Activated T-cell treated with anti-CD3 and anti-CD28 coated beads, Interleukin-2, amount 50 U/mL, for 24 hours (primary cell): ENCODE results near the gene SSR1.
"Not testable (repeated sequence)": the region's sequence is repeated elsewhere in the genome, so short reads cannot be mapped to it uniquely, and the experiment has no call there.

ENCODE experiments used
- DNase-seq: peaks from one replicate; pipeline ENCODE4 v3.0.0-alpha.2; 2020
- H3K27ac Mint-ChIP-seq: 2 replicates; pipeline ENCODE4 v1.8.0; 2020; ENCODE audit warnings: mild to moderate bottlenecking, mixed read lengths
- H3K27me3 Mint-ChIP-seq: 2 replicates; pipeline ENCODE4 v1.8.0; 2020; ENCODE audit warnings: mixed read lengths
- H3K36me3 Mint-ChIP-seq: 2 replicates; pipeline ENCODE4 v1.8.0; 2020; ENCODE audit warnings: low read depth, mixed read lengths
- H3K4me1 Mint-ChIP-seq: 2 replicates; pipeline ENCODE4 v1.8.0; 2020; ENCODE audit warnings: low read depth, mixed read lengths
- H3K4me3 Mint-ChIP-seq: 2 replicates; pipeline ENCODE4 v1.8.0; 2020; ENCODE audit warnings: mild to moderate bottlenecking, moderate library complexity, mixed read lengths
- H3K9me3 Mint-ChIP-seq: 2 replicates; pipeline ENCODE4 v1.8.0; 2020; ENCODE audit warnings: mixed read lengths

The SSR1 gene

GRCh38 chr6:7331452-7331851, 18.5 kb upstream of the SSR1 start:
- Mint-ChIP-seq H3K4me3 (no peak overlapping the region), H3K9me3 (no peaks in the 10 kb centered on the region), H3K27me3 (no peaks in the 10 kb centered on the region), H3K4me1 (no peaks in the 10 kb centered on the region), H3K27ac (no peak overlapping the region), H3K36me3 (no peaks in the 10 kb centered on the region)
- DNase-seq = no peak

- Mint-ChIP-seq H3K36me3 (no peaks in the 10 kb centered on the region), H3K27ac (no peak overlapping the region), H3K4me1 (no peaks in the 10 kb centered on the region), H3K4me3 (no peak overlapping the region), H3K27me3 (peaks cover 6% of the 10 kb centered on the region), H3K9me3 (no peaks in the 10 kb centered on the region)
- DNase-seq = no peak
These were observed 15.2 kb upstream of the SSR1 start for GRCh38 chr6:7328243-7328642.

- H3K9me3 Mint-ChIP-seq = no peaks in the 10 kb centered on the region
- H3K4me1 Mint-ChIP-seq = no peaks in the 10 kb centered on the region
- no peaks in the 10 kb centered on the region for H3K36me3 Mint-ChIP-seq
- H3K27me3 Mint-ChIP-seq = peaks cover 6% of the 10 kb centered on the region
- H3K27ac Mint-ChIP-seq = no peak overlapping the region
- no peak for DNase-seq
- H3K4me3 Mint-ChIP-seq = no peak overlapping the region
These were observed 12.8 kb upstream of the SSR1 start for GRCh38 chr6:7325750-7326149.

- Mint-ChIP-seq H3K9me3 (no peaks in the 10 kb centered on the region), H3K27ac (no peak overlapping the region), H3K36me3 (no peaks in the 10 kb centered on the region), H3K4me3 (no peak overlapping the region), H3K4me1 (no peaks in the 10 kb centered on the region), H3K27me3 (peaks cover 6% of the 10 kb centered on the region)
- no peak for DNase-seq
These were observed 11.5 kb upstream of the SSR1 start for GRCh38 chr6:7324520-7324919.

GRCh38 chr6:7323074-7323473, 10.1 kb upstream of the SSR1 start:
- DNase-seq = no peak

GRCh38 chr6:7321866-7322265, 8.9 kb upstream of the SSR1 start:
- not testable (repeated sequence) for H3K27me3 Mint-ChIP-seq, H3K4me1 Mint-ChIP-seq, H3K9me3 Mint-ChIP-seq, H3K4me3 Mint-ChIP-seq, H3K36me3 Mint-ChIP-seq, DNase-seq, H3K27ac Mint-ChIP-seq

More at GRCh38 chr6:7323074-7323473, 10.1 kb upstream of the SSR1 start:
- peaks cover 6% of the 10 kb centered on the region for H3K27me3 Mint-ChIP-seq
- H3K4me3 Mint-ChIP-seq = no peak overlapping the region
- H3K36me3 Mint-ChIP-seq = no peaks in the 10 kb centered on the region
- no peak overlapping the region for H3K27ac Mint-ChIP-seq
- H3K9me3 Mint-ChIP-seq = no peaks in the 10 kb centered on the region
- H3K4me1 Mint-ChIP-seq = no peaks in the 10 kb centered on the region

GRCh38 chr6:7319406-7319805, 6.4 kb upstream of the SSR1 start:
- not testable (repeated sequence) for H3K4me3 Mint-ChIP-seq

GRCh38 chr6:7317538-7317937, 4.5 kb upstream of the SSR1 start:
- no peaks in the 10 kb centered on the region for H3K27me3 Mint-ChIP-seq
- no peaks in the 10 kb centered on the region for H3K9me3 Mint-ChIP-seq
- no peak overlapping the region for H3K4me3 Mint-ChIP-seq
- H3K4me1 Mint-ChIP-seq = peaks cover 17% of the 10 kb centered on the region
- H3K27ac Mint-ChIP-seq = no peak overlapping the region
- peaks cover 2% of the 10 kb centered on the region for H3K36me3 Mint-ChIP-seq
- no peak for DNase-seq

More at GRCh38 chr6:7319406-7319805, 6.4 kb upstream of the SSR1 start:
- H3K4me1 Mint-ChIP-seq, H3K27ac Mint-ChIP-seq, DNase-seq, H3K36me3 Mint-ChIP-seq, H3K27me3 Mint-ChIP-seq, H3K9me3 Mint-ChIP-seq: not testable (repeated sequence)

GRCh38 chr6:7316658-7317533, 3.9 kb upstream of the SSR1 start:
- no peak for DNase-seq
- H3K9me3 Mint-ChIP-seq = no peaks in the 10 kb centered on the region
- no peaks in the 10 kb centered on the region for H3K27me3 Mint-ChIP-seq
- peaks cover 17% of the 10 kb centered on the region for H3K4me1 Mint-ChIP-seq
- no peak overlapping the region for H3K27ac Mint-ChIP-seq
- H3K36me3 Mint-ChIP-seq = peaks cover 8% of the 10 kb centered on the region
- no peak overlapping the region for H3K4me3 Mint-ChIP-seq

- Mint-ChIP-seq H3K9me3 (no peaks in the 10 kb centered on the region), H3K36me3 (peaks cover 15% of the 10 kb centered on the region), H3K27me3 (no peaks in the 10 kb centered on the region), H3K27ac (no peak overlapping the region), H3K4me3 (no peak overlapping the region), H3K4me1 (peaks cover 24% of the 10 kb centered on the region)
- no peak for DNase-seq
These were observed 3.0 kb upstream of the SSR1 start for GRCh38 chr6:7315948-7316365.

GRCh38 chr6:7315087-7315947, 2.3 kb upstream of the SSR1 start:
- not testable (repeated sequence) for H3K27ac Mint-ChIP-seq, H3K27me3 Mint-ChIP-seq, DNase-seq, H3K9me3 Mint-ChIP-seq, H3K4me3 Mint-ChIP-seq
- H3K4me1 Mint-ChIP-seq = peaks cover 28% of the 10 kb centered on the region
- H3K36me3 Mint-ChIP-seq = peaks cover 21% of the 10 kb centered on the region

GRCh38 chr6:7314414-7314813, 1.4 kb upstream of the SSR1 start:
- Mint-ChIP-seq H3K9me3 (peaks cover 5% of the 10 kb centered on the region), H3K36me3 (peaks cover 30% of the 10 kb centered on the region), H3K27me3 (no peaks in the 10 kb centered on the region), H3K4me1 (peaks cover 36% of the 10 kb centered on the region), H3K27ac (no peak overlapping the region), H3K4me3 (no peak overlapping the region)
- no peak for DNase-seq

GRCh38 chr6:7313505-7314165, 636 bp upstream of the SSR1 start:
- DNase-seq = peak; percentile 37
- H3K9me3 Mint-ChIP-seq = peaks cover 5% of the 10 kb centered on the region
- peaks cover 43% of the 10 kb centered on the region for H3K4me1 Mint-ChIP-seq

GRCh38 chr6:7311917-7312615, 933 bp downstream of the SSR1 start:
- peak overlapping the region; percentile 98 for H3K27ac Mint-ChIP-seq
- peaks cover 5% of the 10 kb centered on the region for H3K9me3 Mint-ChIP-seq
- H3K4me3 Mint-ChIP-seq = peak overlapping the region; percentile 91
- H3K4me1 Mint-ChIP-seq = peaks cover 55% of the 10 kb centered on the region
- peaks cover 53% of the 10 kb centered on the region for H3K36me3 Mint-ChIP-seq
- no peaks in the 10 kb centered on the region for H3K27me3 Mint-ChIP-seq
- peak; percentile 66 for DNase-seq

More at GRCh38 chr6:7313505-7314165, 636 bp upstream of the SSR1 start:
- Mint-ChIP-seq H3K27me3 (no peaks in the 10 kb centered on the region), H3K36me3 (peaks cover 38% of the 10 kb centered on the region), H3K4me3 (peak overlapping the region; percentile 91), H3K27ac (peak overlapping the region; percentile 98)
